Measurements from ENCODE around the gene THBS1.

THBS1 gene

DNA sequence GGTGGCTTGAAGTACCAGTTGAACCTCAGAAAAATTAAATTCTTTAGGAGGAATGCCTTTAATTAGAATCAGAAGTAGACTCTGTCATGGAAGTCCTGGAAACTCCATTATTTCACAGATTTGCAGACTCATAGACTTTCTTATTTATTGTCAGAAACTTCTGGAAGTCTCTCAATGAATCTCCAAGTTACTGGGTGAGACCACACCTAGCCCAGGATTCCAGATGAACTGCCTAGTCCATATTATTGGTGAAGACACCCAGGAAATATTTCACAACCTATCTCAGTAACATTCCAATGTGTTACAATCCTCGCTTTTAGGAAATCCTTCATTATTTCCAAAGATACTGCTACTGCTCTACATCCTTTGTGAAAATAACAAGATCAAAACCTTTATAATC, 6.5 kb upstream of the THBS1 start:
- no peak for DNase-seq

DNA sequence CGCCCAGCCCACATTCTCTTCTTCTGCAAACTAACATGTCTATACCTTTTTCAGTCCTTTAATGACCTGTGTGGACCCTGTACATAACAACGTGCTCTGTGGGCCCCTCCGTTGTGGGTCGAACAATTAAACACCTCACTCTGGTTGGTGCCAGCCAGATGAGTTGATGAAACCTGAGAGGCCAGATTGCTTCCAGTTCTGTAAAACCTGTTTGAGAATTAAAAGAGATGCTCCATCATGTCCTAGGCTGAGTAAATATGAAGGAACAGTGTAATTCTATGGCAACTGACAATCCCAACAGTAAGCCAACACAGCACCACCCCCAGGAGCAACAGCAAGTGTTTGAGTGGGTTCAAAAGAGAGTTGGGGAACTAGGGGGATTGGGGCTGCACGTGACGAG, 5.7 kb upstream of the THBS1 start:
- no peak for DNase-seq

DNA sequence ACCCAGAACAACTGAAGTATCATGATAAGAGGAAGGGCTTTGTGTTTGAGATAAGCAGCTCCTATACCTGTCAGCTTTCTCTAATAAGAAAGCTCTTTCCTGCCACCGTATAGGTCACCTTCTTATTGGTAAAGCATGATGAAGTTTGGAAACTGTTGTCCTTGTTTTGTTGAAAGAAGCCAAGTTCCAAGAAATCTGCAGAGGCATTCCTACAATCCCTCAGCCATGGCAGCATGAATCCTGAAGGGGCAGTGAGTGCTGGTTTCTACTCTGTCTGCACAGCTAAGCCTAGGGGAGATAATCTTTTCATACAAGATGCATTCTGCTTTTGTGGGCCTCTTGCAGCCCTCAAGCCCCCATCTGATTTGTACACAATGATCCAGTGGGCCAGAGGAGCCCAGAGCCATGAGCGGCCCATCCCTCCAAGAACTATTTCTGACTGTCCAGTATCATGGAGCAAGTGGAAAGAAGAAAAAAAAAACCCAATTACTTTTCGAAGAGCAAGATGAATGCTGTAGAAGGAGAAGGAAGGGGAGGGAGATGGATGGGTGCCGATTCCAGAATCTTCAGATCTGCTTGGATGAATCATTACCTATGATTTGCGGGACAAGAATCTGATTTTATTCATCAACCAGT, 1.9 kb upstream of the THBS1 start:
- no peak for DNase-seq

DNA sequence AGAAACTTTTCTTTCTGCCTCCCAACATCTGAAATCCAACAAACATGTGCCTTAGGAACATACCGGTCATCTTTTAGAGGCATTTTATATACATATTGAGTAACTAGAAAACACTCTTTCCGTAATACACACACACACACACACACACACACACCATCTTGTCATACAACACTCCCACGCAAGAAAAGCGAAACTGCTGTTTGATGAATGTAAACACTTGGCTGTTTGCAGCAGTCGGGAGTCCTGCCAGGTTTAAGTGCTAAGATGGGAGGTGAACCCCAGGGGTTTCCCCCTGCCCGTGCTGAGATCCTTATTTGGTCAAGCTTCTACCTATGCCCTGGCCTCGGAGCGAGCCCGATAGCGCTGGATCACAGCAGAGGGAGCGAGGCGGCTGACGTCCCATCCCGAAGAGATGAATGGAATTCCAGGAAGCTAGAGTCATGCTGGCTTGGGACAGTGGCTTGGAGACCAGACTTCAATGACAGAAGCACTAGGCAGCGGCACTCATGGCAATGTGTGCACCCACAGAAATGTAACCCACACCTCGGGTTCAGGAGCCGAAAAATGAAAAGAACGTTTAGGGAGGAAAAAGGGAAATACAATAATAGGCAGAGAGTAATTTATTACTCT, 1.3 kb upstream of the THBS1 start:
- DNase-seq = no peak

DNA sequence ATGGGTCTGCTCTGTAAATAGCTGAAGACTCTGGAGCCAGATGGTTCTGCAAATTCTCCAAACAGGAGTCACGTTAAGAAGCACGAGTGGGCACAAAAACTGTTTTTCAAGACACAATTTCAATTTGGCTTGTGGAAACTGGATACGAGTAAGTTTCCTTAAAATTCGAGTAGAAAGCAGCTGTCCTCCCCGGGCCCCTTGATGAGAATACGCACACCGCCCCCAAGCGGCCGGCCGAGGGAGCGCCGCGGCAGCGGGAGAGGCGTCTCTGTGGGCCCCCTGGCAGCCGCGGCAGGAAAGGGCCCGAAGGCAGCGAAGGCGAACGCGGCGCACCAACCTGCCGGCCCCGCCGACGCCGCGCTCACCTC, 778 bp upstream of the THBS1 start:
- peak; percentile 78 for DNase-seq

DNA sequence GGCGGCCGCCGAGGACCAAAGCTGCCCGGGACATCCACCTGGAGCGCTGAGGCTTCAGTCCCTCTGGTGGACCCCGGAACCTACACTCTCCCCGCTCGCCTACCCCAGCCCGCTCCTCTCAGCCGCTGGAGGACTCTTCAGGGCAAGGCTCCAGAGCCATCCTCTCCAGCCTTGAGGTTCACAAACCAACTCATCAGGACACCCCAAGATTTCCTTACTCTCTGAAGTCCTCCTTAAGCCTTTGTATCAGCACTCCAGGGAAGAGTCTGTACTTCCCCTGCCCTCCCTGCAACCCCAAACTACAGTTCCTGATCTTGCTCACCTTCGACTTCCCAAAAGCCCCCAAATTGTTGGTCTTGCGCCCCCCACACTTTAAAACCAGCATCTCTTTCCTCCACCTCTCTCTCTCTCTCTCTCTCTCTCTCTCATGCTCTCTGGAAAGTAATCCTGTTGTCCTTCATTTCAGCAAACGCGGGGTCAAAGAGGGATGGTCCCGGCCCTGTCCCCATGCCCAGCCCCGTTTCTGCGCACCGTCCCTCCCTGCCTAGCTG, 438 bp downstream of the THBS1 start:
- DNase-seq = no peak

DNA sequence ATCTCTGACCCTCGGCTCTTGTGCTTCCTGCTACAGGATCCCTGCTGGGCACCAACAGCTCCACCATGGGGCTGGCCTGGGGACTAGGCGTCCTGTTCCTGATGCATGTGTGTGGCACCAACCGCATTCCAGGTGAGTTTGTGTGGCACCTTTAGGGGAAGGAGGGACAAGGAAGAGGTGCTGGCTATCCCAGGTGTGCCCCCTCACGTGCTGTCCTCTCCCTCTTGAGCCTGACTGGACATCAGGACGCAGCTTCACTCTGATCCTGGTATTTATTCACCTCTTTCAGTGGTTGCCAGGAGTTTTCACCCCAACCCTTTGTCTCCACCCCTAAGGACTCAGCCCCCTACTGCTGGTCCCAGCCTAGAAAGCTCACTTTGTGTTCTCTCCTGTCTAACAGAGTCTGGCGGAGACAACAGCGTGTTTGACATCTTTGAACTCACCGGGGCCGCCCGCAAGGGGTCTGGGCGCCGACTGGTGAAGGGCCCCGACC, 960 bp downstream of the THBS1 start:
- DNase-seq = no peak

DNA sequence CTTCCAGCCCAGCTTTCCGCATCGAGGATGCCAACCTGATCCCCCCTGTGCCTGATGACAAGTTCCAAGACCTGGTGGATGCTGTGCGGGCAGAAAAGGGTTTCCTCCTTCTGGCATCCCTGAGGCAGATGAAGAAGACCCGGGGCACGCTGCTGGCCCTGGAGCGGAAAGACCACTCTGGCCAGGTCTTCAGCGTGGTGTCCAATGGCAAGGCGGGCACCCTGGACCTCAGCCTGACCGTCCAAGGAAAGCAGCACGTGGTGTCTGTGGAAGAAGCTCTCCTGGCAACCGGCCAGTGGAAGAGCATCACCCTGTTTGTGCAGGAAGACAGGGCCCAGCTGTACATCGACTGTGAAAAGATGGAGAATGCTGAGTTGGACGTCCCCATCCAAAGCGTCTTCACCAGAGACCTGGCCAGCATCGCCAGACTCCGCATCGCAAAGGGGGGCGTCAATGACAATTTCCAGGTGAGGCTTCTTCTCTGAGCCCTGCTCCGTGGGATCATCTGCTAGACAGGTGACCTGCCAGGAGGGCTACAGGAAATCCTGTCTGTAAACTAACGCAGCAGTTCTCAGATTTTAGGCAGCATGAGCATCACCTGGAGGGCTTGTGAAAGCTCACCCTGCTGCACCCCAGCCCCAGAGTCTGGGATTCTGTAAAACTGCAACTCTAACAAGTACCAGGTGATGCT, 1.6 kb downstream of the THBS1 start:
- no peak for DNase-seq

DNA sequence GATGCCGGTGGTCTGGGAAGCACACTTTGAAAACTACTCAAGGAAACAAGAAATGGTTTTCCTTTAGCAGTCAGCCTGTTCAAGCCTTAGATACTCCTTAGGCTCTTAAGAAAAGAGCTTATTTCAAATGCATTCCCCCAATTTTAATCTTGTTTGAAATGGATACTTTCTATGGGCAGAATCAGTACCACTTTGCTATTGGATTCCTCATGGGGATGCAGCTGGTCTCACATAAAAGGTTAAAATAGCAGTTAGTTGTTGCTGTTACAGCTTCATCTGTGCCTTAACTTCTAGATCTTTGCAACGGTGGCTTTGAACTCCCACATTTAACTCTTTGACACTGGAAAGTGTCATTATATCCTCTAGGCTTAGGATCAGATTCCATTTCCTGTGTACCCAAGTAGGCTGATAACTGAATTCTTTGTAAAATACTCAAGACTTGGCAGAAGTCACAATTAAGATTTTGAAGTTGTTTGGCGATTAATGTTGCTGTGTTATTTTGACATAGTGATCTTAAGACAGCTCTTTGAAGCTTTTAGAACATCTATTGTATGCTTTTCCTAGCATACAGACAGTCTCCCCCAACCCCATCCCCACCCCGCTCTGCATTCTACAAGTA, 2.2 kb downstream of the THBS1 start:
- no peak for DNase-seq

DNA sequence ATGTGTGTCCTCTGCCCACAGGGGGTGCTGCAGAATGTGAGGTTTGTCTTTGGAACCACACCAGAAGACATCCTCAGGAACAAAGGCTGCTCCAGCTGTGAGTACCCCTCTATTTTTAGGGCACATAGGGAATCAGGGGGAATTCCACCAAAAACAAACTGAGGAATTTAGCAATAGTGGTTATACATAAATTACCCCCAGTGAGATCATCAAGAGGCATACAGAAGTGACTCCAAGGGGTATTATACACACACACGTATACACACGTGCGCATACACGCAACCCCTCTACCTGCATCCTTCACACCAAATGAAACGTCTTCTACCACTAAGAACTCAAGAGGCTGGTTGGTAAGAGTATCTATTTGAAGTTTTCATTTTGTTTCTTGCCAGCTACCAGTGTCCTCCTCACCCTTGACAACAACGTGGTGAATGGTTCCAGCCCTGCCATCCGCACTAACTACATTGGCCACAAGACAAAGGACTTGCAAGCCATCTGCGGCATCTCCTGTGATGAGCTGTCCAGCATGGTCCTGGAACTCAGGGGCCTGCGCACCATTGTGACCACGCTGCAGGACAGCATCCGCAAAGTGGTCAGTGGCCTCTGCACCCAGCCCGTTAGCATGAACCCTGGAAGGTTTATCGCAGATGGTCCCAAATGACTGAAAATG, 2.9 kb downstream of the THBS1 start:
- no peak for DNase-seq

DNA sequence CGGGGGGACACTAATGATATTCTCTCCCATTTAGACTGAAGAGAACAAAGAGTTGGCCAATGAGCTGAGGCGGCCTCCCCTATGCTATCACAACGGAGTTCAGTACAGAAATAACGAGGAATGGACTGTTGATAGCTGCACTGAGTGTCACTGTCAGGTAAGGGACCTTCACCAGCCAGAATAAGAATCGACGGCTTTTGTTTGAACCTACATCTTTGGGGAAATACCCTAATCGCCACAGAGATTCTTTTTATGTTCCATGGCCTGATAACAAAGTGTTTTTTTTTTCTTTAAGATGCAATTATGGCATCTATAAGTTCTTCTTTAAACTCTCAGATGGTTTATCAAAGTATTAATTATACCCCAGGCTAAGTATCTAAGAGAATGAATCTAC, 3.4 kb downstream of the THBS1 start:
- DNase-seq = no peak

DNA sequence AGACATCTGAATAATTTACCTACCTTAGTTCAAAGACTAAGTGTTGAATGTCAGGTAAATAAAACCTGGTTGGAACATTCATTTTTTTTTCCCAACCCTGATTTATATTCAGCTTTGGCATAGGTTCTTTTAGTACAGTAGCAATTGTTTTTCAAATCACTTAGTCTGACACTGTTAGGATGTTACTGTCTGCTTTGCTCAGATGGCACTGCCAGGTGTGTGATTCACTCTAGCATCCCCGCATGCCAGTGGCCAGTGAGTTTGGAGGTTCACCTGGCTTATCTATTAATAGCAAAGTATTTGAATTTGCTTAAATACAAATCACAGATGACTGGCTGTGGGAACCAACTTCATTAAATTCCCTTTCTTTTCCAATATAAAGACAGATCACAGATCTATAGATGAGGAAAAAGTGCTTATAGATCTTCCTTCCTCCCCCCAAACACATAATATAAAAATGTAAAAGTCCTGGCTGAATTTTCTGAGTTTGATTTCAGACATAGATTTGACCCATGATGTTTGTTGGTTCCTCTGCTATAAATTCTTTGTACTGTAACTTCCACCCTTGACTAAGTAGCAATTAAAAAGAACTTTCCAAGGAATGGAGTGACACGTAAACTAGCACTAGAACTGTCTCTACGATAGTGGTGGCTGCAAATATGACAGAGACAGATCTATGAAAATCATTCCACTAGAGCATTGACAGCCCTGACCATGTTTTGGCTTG, 3.9 kb downstream of the THBS1 start:
- DNase-seq = no peak

DNA sequence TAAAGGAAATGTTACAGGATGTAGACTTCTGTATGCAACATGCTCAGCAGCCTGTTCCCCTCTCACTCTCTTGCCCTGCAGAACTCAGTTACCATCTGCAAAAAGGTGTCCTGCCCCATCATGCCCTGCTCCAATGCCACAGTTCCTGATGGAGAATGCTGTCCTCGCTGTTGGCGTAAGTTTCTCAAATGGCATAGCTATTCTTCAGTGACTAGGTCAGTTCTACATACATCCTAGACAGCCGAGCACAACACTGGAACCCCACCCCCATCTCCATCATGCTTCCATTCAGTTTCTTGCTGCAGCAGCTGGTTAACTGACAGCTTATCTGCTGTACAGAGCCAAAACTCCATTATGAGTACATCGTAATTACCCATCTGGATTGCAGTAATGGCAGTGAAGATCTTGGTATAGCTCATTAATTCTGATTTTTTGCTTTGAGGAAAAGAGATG, 4.5 kb downstream of the THBS1 start:
- no peak for DNase-seq

DNA sequence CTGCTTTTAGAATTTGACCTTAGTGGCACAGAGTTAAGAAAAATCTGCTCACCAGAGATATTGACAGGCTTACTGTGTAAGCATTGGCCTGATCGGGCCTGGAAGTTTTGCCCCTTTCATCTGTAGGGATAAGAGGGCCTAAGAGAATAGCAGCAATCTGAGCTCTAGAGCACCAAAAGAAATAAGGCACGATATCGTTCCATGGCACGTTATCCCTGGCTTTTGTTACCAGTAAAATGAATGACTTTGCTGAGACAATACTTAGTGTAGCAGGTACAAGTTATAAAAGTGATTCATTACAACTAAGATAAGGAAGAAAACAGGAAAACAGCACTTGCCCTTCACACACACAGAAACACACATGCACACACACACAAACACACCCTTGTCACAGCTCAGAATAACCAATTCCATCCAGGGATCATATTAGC, 5.0 kb downstream of the THBS1 start:
- no peak for DNase-seq

DNA sequence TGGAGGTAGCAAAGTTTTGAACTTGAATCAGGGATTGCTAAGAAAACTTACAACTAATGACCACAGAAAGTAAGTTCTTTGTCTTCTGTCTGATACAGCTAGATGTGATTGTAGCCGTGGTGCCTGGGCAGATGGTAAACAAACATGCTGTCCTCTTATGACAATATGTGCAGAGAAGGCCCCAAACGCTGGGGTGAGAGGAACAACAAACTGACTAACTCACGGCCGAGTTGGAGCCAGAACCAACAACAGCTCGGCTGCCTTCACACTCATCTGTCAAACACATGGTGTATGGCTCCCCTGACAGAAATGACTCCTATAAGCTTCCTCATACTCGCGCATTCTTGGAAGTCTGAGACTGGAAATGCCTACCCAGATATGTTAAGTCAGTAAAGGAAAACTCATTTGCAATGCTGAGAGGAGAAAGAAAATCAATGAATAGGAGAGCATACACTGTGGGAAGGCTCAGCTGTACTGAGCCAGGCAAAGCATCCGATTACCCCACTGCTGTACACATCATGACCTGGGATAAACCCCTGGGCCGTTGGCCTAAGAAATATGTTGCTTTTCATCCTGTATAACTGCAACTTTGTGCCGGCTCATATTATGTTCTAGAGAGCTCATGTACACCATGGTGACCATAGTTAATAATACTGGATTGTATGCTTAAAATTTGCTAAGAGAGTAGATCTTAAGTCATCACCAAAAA, 5.7 kb downstream of the THBS1 start:
- DNase-seq = no peak

DNA sequence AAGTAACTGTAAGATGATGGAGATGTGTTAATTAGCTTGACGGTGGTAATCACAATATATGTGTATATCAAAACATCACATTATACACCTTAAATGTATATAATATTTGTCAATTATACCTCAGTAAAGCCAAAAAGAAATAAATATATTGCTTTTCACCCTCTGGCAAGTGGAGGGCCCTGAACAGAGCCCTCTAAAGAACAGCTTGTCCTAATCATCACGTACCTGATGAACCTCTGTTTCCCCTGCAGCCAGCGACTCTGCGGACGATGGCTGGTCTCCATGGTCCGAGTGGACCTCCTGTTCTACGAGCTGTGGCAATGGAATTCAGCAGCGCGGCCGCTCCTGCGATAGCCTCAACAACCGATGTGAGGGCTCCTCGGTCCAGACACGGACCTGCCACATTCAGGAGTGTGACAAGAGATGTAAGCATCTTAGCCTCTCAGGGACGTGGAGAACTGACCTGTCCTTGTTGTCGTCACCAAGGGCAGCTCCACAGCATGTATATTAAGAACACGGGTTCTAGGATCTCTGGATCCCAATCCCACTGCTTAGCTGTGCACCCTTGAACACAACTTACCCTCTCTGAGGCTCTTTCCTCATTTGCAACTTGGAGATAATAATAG, 6.3 kb downstream of the THBS1 start:
- no peak for DNase-seq

DNA sequence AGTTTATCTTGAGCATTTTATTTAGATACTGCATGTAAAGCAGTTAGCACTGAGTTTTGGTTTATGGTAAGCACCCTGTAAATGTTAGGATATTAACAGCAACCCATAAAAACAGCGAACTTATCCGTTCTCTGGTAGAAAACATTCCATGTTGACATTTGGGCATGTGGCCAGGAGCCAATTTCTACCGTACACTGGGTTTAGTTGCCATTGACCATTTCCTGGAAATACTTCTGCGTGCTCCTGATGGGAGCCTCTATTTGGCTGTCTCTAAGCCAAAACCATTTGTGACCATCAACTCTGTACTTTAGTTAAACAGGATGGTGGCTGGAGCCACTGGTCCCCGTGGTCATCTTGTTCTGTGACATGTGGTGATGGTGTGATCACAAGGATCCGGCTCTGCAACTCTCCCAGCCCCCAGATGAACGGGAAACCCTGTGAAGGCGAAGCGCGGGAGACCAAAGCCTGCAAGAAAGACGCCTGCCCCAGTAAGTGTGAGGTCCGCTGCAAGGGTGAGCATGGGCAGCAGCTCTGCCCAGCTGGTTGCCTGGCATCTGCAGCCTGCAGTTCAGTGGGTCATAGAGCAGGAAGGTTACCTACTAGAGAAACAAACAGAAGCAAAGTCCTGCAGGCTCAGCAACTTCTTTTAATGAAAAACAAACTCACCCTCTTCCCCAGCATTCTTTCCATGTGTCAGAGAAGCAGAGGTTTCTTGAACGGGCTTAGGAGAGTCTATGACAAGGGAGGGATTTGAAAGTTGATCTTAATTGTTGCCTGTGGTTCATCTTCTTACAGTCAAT, 7.1 kb downstream of the THBS1 start:
- DNase-seq = no peak

DNA sequence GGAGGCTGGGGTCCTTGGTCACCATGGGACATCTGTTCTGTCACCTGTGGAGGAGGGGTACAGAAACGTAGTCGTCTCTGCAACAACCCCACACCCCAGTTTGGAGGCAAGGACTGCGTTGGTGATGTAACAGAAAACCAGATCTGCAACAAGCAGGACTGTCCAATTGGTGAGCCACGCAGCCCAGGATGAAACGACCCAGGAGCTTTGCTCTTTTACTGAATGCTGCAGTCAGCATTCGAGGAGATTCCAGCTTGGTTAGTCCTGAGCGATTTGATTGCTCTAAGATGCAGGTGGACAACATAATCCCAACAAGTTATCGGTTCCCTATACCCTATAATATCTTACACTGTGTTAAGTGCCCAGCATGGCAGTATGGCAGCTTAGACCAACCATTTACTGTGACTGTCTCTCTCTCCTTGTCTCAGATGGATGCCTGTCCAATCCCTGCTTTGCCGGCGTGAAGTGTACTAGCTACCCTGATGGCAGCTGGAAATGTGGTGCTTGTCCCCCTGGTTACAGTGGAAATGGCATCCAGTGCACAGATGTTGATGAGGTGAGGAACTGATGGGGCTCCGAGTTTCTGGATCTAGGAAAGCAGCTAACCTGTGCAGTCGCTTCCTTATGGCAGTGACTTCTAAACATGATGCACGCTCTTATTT, 7.8 kb downstream of the THBS1 start:
- no peak for DNase-seq

DNA sequence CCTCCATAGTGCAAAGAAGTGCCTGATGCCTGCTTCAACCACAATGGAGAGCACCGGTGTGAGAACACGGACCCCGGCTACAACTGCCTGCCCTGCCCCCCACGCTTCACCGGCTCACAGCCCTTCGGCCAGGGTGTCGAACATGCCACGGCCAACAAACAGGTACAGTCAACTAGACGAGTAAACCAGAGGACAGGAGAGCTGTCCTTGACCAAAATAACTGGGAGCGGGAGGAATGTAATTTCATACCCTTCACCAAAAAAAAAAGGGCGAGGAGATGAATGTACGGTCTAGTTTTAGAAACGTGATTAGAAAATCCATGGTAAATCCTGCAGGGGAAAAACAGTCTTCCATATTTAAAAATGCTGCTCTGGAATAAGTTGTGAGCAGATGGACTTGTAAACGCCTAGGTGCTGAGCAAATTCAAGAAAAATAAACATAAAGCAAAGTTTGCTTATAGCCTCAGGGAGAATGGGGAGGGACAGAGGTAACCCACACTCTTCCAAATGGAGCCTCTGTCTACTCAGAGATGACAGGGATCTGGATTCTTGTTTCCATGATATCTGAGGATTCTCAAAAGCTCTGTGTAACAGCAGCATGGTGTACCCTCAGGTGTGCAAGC, 8.4 kb downstream of the THBS1 start:
- DNase-seq = no peak
